ENCODE results near the gene GALNT14. TPM values are rescaled to one million over a fixed set of nuclear protein-coding genes. Genes with fewer than 3 reads are reported as not detected.

GALNT14 gene
- total and polyA plus RNA-seq, 2 of the 13 experiments (the other 11 are each of a cell fraction or from before 2014, with no cell fraction given) = not detected

DNA sequence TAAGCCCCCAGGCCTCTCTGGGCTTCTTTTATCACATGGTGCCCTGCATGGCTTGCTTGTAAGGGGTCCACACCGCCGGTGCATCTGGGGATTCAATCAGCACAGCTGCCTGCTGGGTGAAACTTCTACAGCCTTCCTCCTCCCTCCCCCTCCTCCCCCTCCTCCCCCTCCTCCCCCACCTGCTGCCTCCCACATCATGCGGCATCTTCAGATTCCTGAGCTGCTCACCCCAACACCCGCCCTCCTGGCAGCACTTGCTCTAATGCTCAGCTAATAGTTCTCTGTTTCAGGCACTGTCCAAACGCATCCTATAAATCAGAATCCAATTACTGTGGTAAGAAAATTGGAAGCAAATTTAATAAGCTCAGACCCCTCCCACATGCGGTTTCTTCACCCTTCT, 150.7 kb downstream of the GALNT14 start:
- BruUV-seq (replicated peaks) = no TSS peak
- FAIRE-seq (no peak), DNase-seq (ENCODE audit: low spot score) (no peak), ATAC-seq (no peak)
- no peak overlapping the region for H3K27ac ChIP-seq (ENCODE audit: extremely low read length, insufficient read depth, low read length)
- no peak overlapping the region for H2AFZ ChIP-seq (ENCODE audit: low read length)
- 5% methylated on average over 4 of the region's 6 CpGs for WGBS (ENCODE audit: low lambda C conversion rate)
- H3K4me3 ChIP-seq (replicated peaks in 1 of 3; ENCODE audit: insufficient read depth in 1 of 3, low read depth in 2 of 3, low read length in 3 of 3) = no peak overlapping the region
- intact Hi-C loops (cut with micrococcal nuclease; ENCODE audit: unreplicated experiment) = no loop called here
- no peak for TF ChIP-seq TBX2 (CRISPR knock-in tag; IDR thresholded peaks at IDR 0.05; ENCODE audit: borderline replicate concordance)
- TF ChIP-seq ZSCAN21 (CRISPR knock-in tag; IDR thresholded peaks at IDR 0.05; ENCODE audit: borderline replicate concordance) = no peak
- TF ChIP-seq ATF4 (CRISPR knock-in tag; IDR thresholded peaks at IDR 0.05) = no peak
- H3K9ac ChIP-seq (ENCODE audit: insufficient read depth, low read depth, low read length) = no peak overlapping the region
- in situ Hi-C loops (cut with HindIII; ENCODE audit: extremely low pct_ligation_motif_present, low pct_unique_long_range_greater_than_20kb) = no loop called here
- ChIA-PET CTCF (ENCODE audit: low intra/inter-chr PET ratio, low total read pairs) (no interaction called here), POLR2A (no interaction called here)
- no peaks in the 10 kb centered on the region for H3K36me3 ChIP-seq (replicated peaks in 1 of 2; ENCODE audit: control insufficient read depth in 1 of 2, insufficient read depth in 2 of 2, low read length in 2 of 2)
- H3K4me2 ChIP-seq (ENCODE audit: low read depth, low read length) = no peak overlapping the region
- H3K27me3 ChIP-seq (ENCODE audit: control insufficient read depth in 1 of 2, insufficient read depth in 2 of 2, low read length in 2 of 2) = peaks cover 1 to 22% of the 10 kb centered on the region in 2 experiments; a peak in 4 of 5 replicates
- H3K4me1 ChIP-seq (ENCODE audit: insufficient read depth, low read length) = no peaks in the 10 kb centered on the region
- H3K9me3 ChIP-seq (ENCODE audit: low read length) = no peaks in the 10 kb centered on the region
- H3K79me2 ChIP-seq (ENCODE audit: insufficient read depth, low read length) = no peaks in the 10 kb centered on the region
- H4K20me1 ChIP-seq (ENCODE audit: insufficient read depth, low read length) = no peaks in the 10 kb centered on the region; the same call in 1 of the 2 replicates

GRCh38 chr2:30986231-30986580, 152.0 kb downstream of the GALNT14 start:
- H3K27ac ChIP-seq (ENCODE audit: extremely low read length, insufficient read depth, low read length) = no peak overlapping the region
- no peak for DNase-seq (ENCODE audit: low spot score)
- intact Hi-C loops (cut with micrococcal nuclease; ENCODE audit: unreplicated experiment) (no loop called here), in situ Hi-C loops (cut with HindIII; ENCODE audit: extremely low pct_ligation_motif_present, low pct_unique_long_range_greater_than_20kb) (no loop called here)
- POLR2A ChIA-PET = no interaction called here
- no peaks in the 10 kb centered on the region for H3K79me2 ChIP-seq (ENCODE audit: insufficient read depth, low read length)
- TF ChIP-seq, protein P1, sequence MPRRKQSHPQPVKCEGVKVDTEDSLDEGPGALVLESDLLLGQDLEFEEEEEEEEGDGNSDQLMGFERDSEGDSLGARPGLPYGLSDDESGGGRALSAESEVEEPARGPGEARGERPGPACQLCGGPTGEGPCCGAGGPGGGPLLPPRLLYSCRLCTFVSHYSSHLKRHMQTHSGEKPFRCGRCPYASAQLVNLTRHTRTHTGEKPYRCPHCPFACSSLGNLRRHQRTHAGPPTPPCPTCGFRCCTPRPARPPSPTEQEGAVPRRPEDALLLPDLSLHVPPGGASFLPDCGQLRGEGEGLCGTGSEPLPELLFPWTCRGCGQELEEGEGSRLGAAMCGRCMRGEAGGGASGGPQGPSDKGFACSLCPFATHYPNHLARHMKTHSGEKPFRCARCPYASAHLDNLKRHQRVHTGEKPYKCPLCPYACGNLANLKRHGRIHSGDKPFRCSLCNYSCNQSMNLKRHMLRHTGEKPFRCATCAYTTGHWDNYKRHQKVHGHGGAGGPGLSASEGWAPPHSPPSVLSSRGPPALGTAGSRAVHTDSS (CRISPR knock-in tag; conservative IDR thresholded peaks at IDR 0.05) = no peak
- no peak for TF ChIP-seq KLF6 (CRISPR knock-in tag; IDR thresholded peaks at IDR 0.05)
- no peak for TF ChIP-seq ZNF501 (CRISPR knock-in tag; IDR thresholded peaks at IDR 0.05)
- TF ChIP-seq ZNF720 (CRISPR knock-in tag; IDR thresholded peaks at IDR 0.05) = no peak
- no peak for TF ChIP-seq ZNF253 (CRISPR knock-in tag; IDR thresholded peaks at IDR 0.05; ENCODE audit: borderline replicate concordance)
- peaks cover 0 to 22% of the 10 kb centered on the region in 2 experiments; a peak in 4 of 5 replicates for H3K27me3 ChIP-seq (ENCODE audit: control insufficient read depth in 1 of 2, insufficient read depth in 2 of 2, low read length in 2 of 2)
- H3K4me2 ChIP-seq (ENCODE audit: low read depth, low read length) = no peak overlapping the region
- BruUV-seq (replicated peaks) = no TSS peak
- H3K9me3 ChIP-seq (ENCODE audit: low read length) = no peaks in the 10 kb centered on the region
- no peak overlapping the region for H3K9ac ChIP-seq (ENCODE audit: insufficient read depth, low read depth, low read length)
- H3K4me1 ChIP-seq (ENCODE audit: insufficient read depth, low read length) = no peaks in the 10 kb centered on the region
- H3K4me3 ChIP-seq (replicated peaks in 1 of 3; ENCODE audit: insufficient read depth in 1 of 3, low read depth in 2 of 3, low read length in 3 of 3) = no peak overlapping the region
- WGBS (ENCODE audit: low lambda C conversion rate) = 11% methylated on average over 5 of the region's 5 CpGs
- CTCF ChIA-PET (ENCODE audit: low intra/inter-chr PET ratio, low total read pairs) = no interaction called here
- FAIRE-seq = no peak
- H4K20me1 ChIP-seq (ENCODE audit: insufficient read depth, low read length) = no peaks in the 10 kb centered on the region; the same call in 1 of the 2 replicates
- H2AFZ ChIP-seq (ENCODE audit: low read length) = no peak overlapping the region
- no peaks in the 10 kb centered on the region for H3K36me3 ChIP-seq (replicated peaks in 1 of 2; ENCODE audit: control insufficient read depth in 1 of 2, insufficient read depth in 2 of 2, low read length in 2 of 2)
- no peak for ATAC-seq
